Stimulated activated naive CD4-positive, alpha-beta T cell (primary cell): ENCODE data around the gene MMD.
A peak's percentile ranks its signal among the peaks of the same experiment; 100 is the strongest.
"Not testable (repeated sequence)": the region's sequence is repeated elsewhere in the genome, so short reads cannot be mapped to it uniquely, and the experiment has no call there.

Source experiments
- DNase-seq, 6 experiments: peaks; one replicate each; lab custom pipeline; 2025; lab: John Stamatoyannopoulos, UW

MMD gene

GRCh38 chr17:55443904-55444303 is 22.3 kb upstream of the MMD start:
- DNase-seq: no peak

- DNase-seq: no peak
Observed at GRCh38 chr17:55442953-55443683, 21.5 kb upstream of the MMD start.

- no peak for DNase-seq
Observed at GRCh38 chr17:55442462-55442861, 20.8 kb upstream of the MMD start.

- no peak for DNase-seq
Observed at GRCh38 chr17:55441544-55441943, 19.9 kb upstream of the MMD start.

GRCh38 chr17:55440391-55440790 is 18.8 kb upstream of the MMD start:
- DNase-seq: no peak

GRCh38 chr17:55437159-55437605 is 15.5 kb upstream of the MMD start:
- DNase-seq: no peak

GRCh38 chr17:55436224-55437158 is 14.9 kb upstream of the MMD start:
- DNase-seq: no peak

- DNase-seq: no peak
Observed at GRCh38 chr17:55435408-55435807, 13.8 kb upstream of the MMD start.

- no peak for DNase-seq
Observed at GRCh38 chr17:55434721-55435120, 13.1 kb upstream of the MMD start.

- DNase-seq: no peak
Observed at GRCh38 chr17:55433629-55434422, 12.2 kb upstream of the MMD start.

- no peak for DNase-seq
Observed at GRCh38 chr17:55433029-55433628, 11.5 kb upstream of the MMD start.

- no peak for DNase-seq
Observed at GRCh38 chr17:55432358-55433028, 10.9 kb upstream of the MMD start.

- not testable (repeated sequence) for DNase-seq
Observed at GRCh38 chr17:55431914-55432313, 10.3 kb upstream of the MMD start.

GRCh38 chr17:55430541-55431288 is 9.1 kb upstream of the MMD start:
- DNase-seq: no peak

- no peak for DNase-seq
Observed at GRCh38 chr17:55427587-55427882, 5.9 kb upstream of the MMD start.

- no peak for DNase-seq
Observed at GRCh38 chr17:55426851-55427586, 5.4 kb upstream of the MMD start.

- DNase-seq: no peak
Observed at GRCh38 chr17:55424893-55425540, 3.4 kb upstream of the MMD start.

- DNase-seq: no peak
Observed at GRCh38 chr17:55423535-55423934, 1.9 kb upstream of the MMD start.

- DNase-seq: not testable (repeated sequence)
Observed at GRCh38 chr17:55422828-55423164, 1.2 kb upstream of the MMD start.

GRCh38 chr17:55420776-55421178 is 858 bp downstream of the MMD start:
- peak in 4 of 6 experiments; percentile 7 to 47 (median 28) for DNase-seq
